GM21825 (cell line): ENCODE results near the gene HIPK2.

Source experiments
- ATAC-seq: cut with Tn5 transposase; IDR thresholded peaks from one replicate; pipeline ENCODE4 v1.9.1; 2021; ENCODE audit warnings: mild to moderate bottlenecking, moderate library complexity; ENCODE audit not compliant: unreplicated experiment

The HIPK2 gene

DNA sequence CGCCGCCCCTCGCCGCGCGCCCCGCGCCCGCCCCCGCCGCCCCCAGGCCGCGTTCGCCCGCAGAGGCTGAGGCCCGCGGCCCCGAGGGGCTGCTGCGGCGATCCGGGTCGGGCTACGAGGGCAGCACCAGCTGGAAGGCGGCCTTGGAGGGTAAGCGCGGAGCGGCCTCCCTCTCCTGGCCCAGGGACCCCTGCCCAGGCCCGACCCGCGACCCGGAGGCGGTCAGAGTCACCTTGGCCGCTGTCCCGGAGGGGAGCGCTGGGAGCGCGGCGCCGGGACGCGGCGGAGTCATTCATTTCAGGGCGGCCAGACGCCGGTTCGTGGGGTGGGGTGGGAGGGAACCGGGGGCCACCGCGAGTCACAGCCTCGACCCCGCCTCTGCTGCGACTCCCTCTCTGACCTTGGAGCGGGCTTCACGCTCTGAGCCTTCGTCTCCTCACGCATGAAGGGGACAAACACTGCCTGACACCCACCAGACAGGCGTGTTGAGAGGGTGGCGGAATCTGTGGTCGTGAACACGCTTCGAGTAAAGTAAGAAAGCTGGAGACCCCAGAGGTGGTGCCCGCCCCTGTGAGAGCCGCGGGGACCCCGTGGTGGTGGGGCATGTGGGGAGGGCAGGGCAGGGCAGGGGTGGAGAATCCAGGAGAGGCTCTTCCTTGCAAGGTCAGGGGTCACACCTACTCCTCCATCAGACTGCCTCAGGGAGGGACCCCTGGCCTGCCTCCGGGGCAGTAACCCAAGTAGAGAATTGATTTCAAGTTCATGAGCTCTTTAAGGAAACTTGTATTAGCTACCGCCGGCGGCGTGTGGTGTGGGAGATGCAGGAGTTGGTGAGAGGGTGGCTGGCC is 253.6 kb downstream of the HIPK2 start:
- ATAC-seq, result no peak

DNA sequence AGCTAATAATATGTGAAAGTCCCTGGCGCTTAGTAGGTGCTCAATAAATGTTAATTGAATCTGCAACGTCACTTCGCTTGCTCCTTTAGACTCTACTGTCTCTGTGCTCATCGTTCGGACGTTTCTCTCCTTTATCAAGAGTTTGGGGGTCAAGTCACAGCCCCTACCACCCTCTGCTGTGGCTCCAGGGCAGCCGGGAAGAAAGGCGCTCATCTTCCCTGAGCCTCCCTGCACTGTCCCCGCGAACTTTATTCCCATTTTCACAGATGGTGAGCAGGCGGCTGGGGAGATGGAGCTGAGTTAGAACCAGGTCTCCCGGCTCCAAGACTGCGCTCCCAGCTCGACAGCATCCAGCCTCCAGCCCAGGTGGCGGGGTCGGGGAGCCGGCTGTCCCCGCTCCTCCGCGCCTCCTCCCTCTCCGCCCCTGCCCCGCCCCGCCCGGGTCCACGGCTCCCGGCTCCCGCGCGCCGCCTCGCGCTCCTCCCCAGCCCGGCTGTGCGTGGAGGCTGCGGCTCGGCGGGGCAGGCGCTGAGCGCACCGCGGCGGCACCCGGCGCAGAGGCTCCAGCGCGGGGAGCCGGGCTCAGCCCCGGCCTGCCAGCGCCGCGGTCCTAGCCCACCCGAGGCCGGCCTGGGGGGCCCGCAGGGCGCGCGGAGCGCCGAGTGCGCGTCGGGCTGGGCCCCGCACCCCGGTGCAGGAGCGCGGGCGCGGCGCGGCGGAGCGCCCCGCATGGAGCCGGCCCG is 254.4 kb downstream of the HIPK2 start, which contains the start of gene CLEC2L:
TSS of gene CLEC2L (plus strand) at position 487 of the 743 bp plus-strand sequence. CDS start at position 730, 243 bp downstream.
- ATAC-seq, result no peak

DNA sequence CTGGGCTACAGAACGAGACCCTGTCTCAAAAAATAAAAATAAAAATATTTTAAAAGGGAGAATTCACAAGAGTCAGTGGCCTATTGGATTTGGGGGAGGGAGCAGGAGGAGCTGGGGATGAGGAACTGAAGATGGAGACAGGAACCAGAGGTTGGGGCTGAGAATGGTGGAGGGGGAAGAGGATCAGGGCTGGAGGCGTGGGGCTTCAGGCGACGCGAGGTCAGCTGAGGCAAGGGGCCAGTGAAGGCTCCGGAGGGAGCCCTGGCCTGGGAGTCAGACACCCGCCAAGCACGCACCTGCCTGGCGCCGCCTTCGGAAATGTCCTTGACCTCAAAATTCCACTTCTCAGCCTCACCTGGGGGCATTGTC is 255.0 kb downstream of the HIPK2 start:
- ATAC-seq, result no peak

DNA sequence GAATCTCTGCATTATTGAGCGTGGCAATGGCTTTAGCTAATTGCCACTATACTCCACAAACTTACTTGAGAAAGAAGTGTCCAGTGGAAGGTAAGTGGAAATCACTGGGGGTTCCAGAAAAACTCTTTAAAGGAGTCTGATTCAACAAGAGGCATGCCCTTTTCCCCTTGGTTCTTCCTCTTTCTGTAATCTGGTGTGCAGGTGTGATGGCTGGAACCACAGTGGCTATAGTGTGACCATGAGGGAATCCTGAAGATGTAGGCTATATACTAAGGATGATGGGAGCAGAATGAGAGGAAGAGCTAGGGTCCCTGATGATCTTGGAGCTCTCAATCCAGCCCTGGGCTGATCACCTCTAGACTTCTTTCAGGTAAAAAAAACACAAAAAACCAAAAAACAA is 256.4 kb downstream of the HIPK2 start:
- ATAC-seq, result no peak

DNA sequence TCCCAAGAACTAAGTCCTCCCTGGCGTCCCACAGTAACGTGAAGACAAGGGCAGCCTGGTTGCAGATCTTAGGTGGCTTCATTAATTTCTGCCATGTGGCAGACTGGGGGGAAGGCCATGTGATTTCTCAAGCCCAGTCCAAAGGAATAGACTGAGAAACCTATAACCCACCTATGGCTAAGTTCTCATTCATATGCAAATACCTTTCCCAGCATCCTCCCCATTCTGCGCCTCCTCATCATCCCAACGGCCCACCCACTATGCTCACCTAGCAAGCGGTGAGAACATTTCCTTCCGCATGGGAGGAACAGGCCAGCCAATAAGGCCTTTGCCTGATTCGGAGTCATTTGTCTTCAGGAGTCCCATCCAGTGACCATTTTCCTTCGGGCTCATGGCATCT is 262.5 kb downstream of the HIPK2 start:
- no peak for ATAC-seq
